ENCODE data around the gene PANK2.

- TF ChIP-seq, protein P1, sequence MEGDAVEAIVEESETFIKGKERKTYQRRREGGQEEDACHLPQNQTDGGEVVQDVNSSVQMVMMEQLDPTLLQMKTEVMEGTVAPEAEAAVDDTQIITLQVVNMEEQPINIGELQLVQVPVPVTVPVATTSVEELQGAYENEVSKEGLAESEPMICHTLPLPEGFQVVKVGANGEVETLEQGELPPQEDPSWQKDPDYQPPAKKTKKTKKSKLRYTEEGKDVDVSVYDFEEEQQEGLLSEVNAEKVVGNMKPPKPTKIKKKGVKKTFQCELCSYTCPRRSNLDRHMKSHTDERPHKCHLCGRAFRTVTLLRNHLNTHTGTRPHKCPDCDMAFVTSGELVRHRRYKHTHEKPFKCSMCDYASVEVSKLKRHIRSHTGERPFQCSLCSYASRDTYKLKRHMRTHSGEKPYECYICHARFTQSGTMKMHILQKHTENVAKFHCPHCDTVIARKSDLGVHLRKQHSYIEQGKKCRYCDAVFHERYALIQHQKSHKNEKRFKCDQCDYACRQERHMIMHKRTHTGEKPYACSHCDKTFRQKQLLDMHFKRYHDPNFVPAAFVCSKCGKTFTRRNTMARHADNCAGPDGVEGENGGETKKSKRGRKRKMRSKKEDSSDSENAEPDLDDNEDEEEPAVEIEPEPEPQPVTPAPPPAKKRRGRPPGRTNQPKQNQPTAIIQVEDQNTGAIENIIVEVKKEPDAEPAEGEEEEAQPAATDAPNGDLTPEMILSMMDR (optimal IDR thresholded peaks at IDR 0.05 in 1 of 3, IDR thresholded peaks at IDR 0.05 in 1 of 3, conservative IDR thresholded peaks at IDR 0.05 in 1 of 3; ENCODE audit: extremely low read depth in 1 of 3, insufficient read depth in 2 of 3, low read length in 3 of 3): no peak
- TF ChIP-seq EZH2 (IDR thresholded peaks at IDR 0.05; ENCODE audit: low read length): no peak
Observed at GRCh38 chr20:3937618-3938017, 48.4 kb downstream of the PANK2 start.

Measured in keratinocyte (primary cell).